NCI-H2107 treated with DMSO at 0.1 percent for 48 hours (cell line): ENCODE measurements around the gene VCL.
"Not testable (repeated sequence)": the region's sequence is repeated elsewhere in the genome, so short reads cannot be mapped to it uniquely, and the experiment has no call there.

Experiments
- DNase-seq: peaks from one replicate; lab custom pipeline; 2025; ENCODE audit not compliant: unreplicated experiment; lab: John Stamatoyannopoulos, UW

Gene VCL

DNA sequence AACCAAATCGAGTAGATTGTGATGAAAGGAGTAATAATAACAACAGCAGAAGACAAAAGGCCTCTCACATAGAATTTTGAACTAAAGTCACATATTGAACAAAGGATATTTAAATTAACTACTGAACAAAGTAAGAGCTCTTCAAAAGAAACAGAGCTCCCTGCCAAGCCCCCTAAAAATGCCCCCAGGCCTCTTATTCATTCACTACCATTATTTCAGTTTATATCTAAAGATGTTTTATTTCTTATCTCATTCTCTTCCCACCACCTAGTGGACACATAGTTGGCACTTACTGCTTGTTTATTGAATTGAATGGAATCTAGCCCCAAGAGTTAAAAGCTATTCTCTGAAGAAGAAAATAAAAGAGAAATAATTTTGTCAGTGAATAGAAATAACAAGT, 37.4 kb downstream of the VCL start:
- no peak for DNase-seq

DNA sequence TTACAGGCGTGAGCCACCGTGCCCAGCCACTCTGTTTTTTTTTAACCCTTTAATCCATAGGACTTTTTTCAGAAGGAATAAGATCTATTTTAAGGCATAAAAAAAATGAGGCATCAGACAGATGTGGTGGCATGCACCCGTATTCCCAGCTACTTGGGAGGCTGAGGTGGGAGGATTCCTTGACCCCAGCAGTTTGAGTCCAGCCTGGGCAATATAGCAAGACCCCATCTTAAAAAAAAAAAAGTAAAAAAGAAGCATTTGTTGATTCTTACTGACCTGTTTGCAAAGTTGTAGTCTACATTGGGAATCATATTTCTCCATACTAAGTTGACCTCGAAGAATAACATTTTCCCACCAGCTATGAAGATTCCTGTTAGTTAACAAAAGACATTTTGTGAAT, 38.6 kb downstream of the VCL start:
- no peak for DNase-seq

DNA sequence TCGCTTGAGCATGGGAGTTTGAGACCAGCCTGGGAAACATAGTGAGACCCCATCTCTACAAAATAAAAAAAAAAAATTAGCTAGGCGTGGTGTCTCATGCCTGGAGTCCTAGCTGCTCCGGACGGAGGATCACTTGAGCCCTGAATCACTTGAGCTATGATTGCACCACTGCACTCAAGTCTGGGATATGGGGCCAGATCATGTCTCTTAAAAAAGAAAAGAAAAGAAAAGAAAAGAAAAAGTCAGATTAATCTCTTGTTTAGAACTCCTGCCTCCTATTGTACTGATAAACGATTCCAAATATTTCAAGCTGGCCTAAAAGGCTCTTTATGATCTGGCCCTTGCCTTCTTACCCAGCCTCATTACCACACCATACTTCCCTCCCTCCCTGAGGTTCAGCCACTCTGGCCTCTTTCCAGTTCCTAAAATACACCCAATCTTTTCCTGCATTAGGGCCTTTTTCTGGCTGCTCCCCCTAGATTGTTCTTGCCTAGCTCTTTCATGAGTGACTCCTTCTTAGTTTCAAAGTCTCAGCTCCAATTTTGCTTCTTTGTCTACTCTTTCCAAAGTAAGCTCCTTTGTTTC, 41.7 kb downstream of the VCL start:
- DNase-seq, result no peak

DNA sequence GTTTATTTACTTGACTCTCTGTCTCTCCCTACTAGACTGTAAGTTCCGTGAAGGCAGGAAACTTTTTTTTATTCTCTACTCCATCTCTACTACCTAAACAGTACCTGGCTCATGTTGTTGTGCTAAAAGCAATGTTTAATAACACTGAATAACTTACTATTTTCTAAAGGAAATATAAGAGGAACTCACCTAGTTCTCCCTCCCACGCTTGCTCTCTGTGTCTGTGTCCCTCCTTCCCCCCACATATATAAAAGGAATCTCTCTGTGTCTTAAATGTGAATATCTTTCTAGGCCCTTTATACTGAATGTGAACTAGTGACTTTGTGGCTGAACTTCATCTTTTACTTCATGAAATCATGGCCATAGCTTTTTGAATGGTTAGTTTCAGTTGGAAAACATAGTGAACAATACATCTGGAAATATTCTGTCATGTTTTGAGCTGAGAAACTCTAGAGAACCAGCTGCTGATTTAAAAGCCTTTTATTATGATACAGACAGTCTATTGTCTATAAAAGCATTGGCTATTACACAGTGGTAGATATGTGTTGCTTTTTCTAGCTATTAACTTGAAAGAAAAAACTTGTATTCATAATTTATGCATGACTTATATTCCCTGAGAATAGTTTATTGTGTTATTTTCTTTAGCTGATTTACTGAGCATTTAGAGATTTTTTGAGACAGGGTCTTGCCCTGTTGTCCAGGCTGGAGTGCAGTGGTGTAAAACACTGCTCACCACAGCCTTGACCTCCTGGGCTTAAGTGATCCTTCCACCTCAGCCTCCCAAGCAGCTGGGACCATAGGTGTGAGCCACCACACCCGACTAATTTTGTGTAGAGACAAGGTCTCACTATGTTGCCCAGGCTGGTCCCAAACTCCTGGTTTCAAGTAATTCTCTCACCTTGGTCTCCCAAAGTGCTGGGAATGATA, 42.5 kb downstream of the VCL start:
- DNase-seq, result no peak

DNA sequence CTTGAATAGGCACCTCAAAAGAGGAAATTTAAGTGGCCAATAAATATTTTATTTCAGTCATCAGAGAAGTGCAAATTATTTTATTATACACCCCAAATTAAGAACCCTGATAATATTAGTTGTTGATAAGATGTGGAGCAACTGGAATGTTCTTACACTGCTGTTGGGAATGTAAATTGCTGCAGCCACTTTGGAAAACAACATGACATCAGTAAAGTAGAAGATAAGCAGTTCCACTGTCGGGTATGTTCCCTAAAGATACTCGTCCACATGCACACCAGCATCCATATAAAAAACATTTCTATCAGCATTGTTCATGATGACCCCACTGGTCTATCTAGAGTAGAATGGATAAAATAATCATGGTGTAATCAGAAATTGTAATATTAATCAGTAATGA, 46.5 kb downstream of the VCL start:
- DNase-seq, result no peak

DNA sequence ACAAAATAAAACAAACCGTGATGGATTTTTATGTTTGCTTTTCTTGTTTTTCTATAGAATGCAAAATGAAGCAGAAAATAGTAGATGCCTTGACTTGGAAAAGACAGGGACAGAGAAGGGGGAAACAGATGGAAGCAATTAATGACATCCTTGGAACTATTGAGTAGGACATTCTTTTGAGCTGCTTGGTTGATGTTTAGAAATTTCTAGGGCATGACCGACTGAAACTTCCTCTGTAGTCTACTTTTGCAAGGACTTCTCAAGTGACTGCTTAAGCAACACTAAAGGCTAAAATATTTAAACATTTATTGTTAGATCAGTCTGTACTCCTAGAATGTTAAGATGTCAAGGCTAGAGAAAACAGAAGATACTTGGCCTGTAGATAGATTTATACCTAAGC, 49.4 kb downstream of the VCL start:
- DNase-seq, result no peak

DNA sequence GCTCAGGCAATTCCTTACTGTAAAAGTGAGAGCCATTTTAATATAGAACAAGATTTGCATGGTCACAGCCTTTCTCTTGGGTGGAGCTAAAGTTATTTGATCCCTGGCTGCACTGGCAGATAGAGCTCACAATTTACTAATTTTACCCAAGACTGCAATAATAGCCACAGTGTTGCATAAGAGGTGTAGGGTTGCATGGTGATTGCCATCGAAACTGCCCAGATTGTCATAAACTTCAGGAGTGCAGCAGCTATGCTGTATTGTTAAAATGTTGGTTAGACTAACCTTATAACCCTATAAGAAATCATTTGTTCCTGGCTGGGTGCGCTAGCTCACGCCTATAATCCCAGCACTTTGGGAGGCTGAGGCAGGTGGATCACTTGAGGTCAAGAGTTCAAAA, 50.0 kb downstream of the VCL start:
- DNase-seq, result peak; percentile 45

DNA sequence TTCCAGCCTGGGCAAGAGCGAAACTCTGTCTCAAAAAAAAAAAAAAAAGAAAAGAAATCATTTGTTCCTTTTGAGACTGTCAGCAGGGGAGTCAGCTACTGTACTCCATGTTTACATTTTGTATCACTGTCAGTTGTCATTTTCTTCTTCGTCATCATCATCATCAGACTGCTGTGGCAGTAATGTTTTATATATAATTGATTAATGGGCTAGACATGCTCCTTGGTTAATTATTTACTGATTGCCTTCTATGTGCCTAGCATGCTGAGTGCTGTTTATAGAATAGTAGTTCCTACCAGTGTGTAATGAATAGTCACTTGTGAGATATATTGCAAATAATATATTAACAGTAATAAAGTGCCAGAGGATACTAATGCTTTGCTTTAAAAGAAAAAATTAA, 50.5 kb downstream of the VCL start:
- no peak for DNase-seq

DNA sequence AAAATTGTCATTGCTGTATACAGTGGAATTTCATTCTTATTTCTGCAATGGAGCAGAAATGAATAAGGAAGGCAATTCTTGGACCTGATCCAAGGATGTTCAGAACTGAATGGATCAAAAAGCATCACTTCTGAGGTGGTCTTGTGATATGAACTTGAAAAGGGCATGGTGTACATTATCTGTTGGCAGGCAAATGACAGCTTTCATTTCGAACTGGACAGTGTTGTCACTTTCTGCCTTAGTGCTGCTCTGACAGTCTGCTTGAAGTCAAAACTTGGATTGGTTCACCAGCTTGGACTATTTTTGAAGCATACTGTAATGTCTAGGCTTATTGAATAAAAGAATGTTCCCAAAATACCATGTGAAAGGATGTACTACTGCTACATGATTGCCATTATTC, 52.0 kb downstream of the VCL start:
- DNase-seq, result no peak

DNA sequence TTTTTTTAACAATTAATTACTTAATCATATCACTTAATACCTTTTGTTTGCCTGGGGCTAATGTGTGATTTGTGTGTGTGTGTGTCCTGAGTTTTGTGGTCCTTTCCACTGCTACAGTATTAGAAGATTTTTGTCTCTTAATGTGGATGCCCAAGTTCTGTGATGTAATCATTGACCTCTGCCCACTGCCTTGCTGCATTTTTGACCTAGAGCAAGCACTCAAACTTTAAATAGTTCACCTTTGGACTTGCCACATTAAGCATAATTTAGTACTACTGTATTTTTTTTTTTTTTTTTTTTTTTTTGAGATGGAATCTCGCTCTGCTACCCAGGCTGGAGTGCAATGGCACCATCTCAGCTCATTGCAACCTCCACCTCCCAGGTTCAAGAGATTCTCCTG, 52.7 kb downstream of the VCL start:
- no peak for DNase-seq

DNA sequence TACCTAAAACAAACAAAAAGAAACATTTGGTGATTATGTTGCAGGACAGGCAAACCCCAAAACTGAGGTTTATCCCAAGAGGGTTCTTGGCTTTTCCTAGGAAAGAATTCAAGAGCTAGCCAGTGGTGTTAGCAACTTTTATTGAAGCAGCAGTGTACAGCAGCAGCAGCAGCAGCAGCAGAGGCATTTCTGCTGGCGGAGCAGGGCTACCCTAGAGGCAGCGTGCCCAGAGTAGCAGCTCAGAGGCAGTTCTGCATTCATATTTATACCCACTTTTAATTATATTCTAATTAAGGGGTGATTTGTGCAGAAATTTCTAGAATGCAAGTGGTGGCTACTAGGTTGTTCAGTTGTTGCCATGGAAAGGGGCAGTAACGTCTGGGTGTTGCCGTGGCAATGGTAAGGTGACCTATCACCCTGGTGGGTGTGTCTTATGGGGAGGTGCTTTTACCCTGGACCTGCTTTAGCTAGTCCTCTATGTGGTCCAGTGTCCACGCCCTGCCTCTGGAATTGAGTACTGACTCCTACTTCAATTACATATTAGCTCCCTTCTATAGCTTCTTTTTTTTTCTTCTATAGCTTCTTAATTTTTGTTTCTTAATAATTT, 53.9 kb downstream of the VCL start:
- DNase-seq, result no peak

DNA sequence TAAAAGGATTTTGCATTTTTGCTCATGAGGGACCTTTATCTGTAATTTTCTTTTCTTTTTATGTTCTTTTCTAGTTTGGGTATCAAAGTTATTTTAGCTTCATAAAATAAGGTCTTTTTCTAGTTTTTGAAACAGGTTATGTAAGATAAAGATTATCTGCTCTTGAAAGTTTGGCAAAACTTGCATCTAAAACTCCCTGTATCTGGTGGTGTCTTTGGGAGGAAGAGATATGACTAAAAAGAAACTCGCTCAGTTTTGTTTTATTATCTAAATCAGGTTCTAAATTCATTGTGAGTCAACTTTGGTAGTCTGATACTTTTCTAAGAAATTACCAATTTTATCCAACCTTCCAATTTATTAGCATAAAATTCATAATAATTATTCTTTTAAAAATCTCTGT, 55.1 kb downstream of the VCL start:
- DNase-seq, result no peak

DNA sequence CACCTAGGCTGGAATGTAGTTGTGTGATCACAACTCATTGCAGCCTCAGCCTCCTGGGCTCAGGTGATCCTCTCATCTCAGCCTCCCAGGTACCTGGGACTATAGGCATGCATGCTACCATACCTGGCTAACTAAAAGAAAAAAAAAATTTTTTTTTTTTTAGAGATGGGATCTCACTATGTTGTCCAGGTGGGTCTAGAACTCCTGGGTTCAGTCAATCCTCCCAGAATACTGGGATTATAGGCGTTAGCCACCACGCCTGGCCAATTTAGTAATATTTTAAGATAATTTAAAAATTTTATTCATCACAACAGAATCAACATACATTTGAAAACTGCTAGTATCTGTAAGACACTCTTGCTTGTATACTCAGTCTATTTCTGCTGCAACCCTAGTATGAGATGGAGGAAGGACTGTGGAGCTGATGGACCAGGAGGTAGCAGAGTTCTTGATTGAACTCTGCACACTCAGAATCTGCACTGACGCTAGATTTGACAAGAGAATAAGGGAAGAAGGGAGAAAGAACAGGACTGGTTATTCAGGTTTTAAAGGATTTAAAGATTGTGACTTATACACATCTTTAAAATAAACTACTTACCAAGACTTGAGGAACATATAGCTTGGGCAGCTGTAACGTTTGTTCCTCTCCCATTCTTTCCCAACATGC, 57.6 kb downstream of the VCL start:
- no peak for DNase-seq

DNA sequence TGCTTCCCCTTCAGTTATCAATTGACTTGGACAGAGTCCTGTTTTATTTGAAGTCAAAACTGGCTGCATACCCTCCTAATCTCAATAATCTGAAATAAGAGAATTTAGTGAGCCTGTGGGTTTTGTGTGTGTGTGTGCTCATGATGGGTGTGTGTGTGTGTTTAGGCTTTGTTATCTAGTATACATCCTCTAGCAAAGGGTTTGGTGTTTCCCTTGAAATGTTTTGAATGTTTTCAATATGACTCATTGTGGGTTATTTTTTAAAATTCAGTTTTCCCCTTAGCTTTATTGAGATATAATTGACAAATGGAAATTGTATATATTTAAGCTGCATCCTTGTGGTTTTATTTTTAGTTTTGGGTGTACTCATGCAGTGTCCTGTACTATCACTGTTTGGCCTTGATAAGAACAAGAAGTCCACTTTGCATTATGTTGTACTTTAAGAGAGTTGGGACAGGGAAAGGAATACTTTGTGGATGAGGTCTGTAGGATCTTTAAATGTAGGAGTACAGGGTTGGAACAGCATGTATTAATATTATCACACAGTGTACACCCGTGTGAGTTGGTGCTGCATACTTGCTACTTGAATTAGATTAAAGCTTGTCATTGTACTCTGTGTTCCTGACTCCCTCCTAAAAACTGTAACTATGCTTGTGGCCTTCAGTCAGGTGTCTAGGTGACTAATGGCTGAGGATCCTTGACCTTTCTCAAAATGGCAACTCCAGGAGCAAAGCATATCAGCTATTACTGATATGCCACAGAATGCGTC, 58.3 kb downstream of the VCL start:
- no peak for DNase-seq

DNA sequence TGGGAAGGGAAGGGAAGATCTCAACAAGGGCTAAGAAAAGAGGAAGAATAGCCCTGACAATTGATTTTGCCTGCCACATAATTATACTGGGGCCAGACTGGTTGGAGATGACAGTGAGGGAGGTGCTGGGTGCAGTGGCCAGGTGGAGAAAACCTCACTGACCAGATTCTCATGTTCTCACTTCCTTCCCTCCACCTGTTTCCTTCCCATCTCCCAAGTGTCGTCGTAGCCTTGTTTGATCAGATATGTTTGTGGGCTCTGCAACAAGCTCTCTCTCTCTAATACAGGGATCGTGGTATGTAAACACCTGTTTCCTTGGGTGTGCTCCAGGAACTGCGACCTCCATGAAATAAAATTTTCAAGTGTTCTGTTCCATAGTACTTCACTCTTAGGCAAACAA, 60.2 kb downstream of the VCL start:
- peak; percentile 19 for DNase-seq

DNA sequence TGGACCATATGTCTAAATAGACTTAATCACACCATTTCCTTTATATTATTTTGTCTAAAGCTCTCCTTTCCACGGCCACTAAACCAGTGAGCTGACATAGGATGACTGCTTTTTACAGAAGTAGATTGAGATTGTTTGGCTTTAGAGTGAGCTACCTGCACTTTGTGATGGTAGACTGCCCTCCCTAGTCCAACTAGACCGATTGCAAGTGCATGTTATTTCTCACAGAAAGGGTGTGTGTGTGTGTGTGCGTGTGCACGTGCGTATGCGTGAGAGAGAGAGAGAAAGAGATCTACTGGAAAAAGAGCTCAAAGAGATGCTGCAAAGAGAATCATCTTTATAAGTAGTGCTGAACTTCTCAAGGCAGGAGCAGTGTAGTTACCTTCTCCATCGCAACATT, 60.7 kb downstream of the VCL start:
- DNase-seq, result peak; percentile 44

DNA sequence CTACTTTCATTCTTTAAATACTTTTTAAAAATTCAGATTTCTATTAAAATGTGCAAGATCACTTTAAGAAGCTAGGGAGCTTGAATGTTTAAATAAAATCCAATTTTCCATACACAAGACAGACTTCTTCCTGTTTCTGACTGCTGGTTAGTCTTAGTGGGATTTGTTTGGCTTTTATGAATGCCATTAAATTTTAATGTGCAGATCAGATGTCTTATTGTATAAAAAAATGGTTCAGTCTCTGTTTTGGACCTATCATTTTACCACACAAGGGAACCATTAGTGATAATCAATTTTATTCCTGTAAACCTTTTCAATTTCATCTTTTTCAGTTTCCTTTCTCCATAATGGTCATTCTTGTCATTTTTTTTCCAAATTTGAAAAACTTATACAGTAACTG, 63.2 kb downstream of the VCL start:
- no peak for DNase-seq

DNA sequence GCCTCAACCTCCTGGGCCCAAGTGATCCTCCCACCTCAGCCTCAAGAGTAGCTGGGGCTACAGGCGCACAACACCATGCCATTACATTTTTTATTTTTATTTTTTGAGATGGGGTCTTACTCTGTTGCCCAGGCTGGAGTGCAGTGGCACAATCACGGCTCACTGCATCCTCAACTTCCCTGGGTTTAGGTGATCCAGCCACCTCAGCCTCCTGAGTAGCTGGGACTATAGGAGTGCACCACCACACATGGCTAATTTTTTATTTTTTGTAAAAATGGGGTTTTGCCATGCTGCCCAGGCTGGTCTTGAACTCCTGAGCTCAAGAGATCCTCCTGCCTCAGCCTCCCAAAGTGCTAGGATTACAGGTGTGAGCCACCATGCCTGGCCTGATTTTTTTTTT, 64.1 kb downstream of the VCL start:
- not testable (repeated sequence) for DNase-seq

DNA sequence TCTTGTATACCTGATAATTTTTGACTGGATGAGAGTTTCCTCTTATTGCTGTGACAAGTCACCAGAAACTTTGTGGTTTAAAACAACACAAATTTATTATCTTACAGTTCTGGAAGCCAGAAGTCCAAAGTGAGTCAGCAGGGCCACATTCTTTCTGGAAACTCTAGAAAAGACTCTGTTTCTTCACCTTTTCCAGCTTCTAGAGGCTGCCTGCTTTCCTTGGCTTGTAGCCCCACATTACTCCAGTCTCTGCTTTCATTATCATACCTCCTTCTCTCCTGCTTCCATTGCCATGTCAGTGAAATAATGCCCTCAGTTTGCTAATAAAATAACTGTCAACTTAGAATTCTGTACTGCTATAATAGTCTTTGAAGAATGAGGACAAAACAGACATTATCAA, 65.3 kb downstream of the VCL start:
- DNase-seq, result no peak

DNA sequence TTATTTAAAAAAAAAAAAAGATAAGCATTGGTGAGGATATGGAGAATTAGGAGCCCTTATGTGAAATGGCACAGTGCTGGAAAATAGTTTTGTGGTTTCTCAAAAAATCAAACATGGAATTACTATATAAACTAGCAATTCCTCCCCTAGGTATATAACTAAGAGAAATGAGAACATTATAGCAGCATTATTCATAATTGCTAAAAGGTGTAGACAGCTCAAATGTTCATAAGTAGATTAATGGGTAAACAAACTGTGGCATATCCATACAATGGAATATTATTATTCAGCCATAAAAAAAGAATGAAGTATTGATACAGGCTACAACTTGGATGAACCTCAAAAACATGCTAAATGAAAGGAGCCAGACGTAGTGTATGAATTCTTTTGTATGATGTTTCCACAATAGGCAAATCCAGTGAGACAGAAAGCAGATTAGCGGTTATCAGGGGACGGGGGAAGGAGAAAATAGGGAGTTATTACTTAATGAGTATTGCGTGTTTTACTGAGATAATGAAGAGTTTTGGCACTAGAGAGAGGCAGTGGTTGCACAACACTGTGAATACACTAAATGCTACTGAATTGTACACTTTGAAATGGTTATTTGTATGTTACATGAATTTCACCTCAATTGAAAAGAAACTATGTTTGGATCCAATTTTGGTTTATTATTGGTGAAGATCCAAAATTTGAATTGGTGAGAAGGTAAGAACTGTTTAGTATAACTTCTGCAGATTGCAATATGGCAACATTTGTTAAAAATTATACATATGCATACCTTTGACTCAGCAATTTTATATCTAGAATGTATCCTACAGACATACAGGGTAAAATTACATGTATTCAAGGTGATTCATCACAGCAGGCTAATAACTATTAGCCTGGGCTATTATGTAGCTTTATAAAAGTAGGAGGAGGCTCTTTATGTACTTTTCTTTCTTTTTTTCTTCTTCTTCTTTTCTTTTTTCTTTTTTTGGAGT, 69.7 kb downstream of the VCL start:
- DNase-seq, result no peak
